ENCODE results near the gene ZNF385B.

ZNF385B gene

DNA sequence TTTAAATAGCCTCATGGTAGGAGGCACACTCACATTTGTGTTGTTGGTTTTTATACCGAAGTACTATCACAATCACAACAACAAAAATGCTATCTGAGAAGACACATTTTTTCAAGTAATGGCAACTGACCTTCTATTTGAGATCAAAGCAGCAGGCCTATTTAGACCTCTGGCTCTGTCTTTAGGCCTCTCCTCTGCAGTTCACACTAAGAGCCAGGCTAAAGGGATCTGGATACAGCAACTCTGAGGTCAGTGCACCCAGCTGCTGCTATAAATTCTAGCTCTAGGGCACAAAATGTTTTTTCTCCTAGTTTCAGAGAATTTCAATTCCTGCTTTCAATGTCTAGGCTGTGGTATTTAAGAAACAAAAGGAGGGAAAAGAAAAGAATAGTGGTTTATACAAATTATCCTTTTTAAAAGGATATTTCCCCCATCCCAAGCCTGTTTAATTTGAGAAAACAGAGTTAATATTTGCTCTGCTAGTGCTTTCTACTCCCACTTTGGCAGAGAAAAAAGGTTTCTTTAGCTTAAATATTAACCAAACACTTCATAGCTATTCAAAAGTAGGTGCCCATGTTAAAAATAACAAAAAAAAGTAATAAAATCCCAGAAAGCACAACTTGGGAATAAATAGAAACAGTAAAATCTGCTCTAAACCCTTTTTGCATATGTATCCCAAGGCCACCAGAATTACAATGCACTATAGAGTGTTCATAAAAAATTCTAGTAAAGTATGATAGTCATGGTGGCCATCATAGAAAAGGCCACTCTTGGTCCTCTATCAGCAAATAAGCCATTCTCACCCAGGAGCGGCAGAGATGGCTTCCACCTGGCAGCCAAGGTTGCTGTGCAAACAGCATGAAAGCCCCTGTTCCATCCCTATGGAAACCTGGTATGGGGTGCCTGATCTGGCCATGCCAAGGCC lies 303.1 kb downstream of the ZNF385B start:
- no peaks in the 10 kb centered on the region for H3K4me1 ChIP-seq (ENCODE audit: insufficient read depth, low read length, severe bottlenecking)
- no peak overlapping the region for H2AFZ ChIP-seq (ENCODE audit: low read length)
- H3K36me3 ChIP-seq (ENCODE audit: insufficient read depth, low read length) = no peaks in the 10 kb centered on the region

GRCh38 chr2:179556425-179556824 lies 305.0 kb downstream of the ZNF385B start:
- Histone ChIP-seq H3K4me3 (ENCODE audit: low read depth, low read length, poor library complexity, severe bottlenecking) (no peak overlapping the region), H3K36me3 (ENCODE audit: insufficient read depth, low read length) (no peaks in the 10 kb centered on the region), H3K79me2 (ENCODE audit: insufficient read depth, low read length) (no peaks in the 10 kb centered on the region), H3K9me3 (ENCODE audit: low read length) (no peaks in the 10 kb centered on the region), H3F3A (ENCODE audit: insufficient read depth, low read length) (no peaks in the 10 kb centered on the region), H4K20me1 (ENCODE audit: insufficient read depth, low read length) (no peaks in the 10 kb centered on the region), H3K4me2 (ENCODE audit: low read length) (no peak overlapping the region), H3K27ac (ENCODE audit: low read depth, low read length, poor library complexity, severe bottlenecking) (no peak overlapping the region), H3K27me3 (ENCODE audit: insufficient read depth, low read length) (no peaks in the 10 kb centered on the region), H3K9me2 (ENCODE audit: low read depth, low read length) (no peaks in the 10 kb centered on the region), H3K9ac (ENCODE audit: low read length) (no peak overlapping the region), H3K4me1 (ENCODE audit: insufficient read depth, low read length, severe bottlenecking) (no peaks in the 10 kb centered on the region), H2AFZ (ENCODE audit: low read length) (no peak overlapping the region)
- TF ChIP-seq, protein P1, sequence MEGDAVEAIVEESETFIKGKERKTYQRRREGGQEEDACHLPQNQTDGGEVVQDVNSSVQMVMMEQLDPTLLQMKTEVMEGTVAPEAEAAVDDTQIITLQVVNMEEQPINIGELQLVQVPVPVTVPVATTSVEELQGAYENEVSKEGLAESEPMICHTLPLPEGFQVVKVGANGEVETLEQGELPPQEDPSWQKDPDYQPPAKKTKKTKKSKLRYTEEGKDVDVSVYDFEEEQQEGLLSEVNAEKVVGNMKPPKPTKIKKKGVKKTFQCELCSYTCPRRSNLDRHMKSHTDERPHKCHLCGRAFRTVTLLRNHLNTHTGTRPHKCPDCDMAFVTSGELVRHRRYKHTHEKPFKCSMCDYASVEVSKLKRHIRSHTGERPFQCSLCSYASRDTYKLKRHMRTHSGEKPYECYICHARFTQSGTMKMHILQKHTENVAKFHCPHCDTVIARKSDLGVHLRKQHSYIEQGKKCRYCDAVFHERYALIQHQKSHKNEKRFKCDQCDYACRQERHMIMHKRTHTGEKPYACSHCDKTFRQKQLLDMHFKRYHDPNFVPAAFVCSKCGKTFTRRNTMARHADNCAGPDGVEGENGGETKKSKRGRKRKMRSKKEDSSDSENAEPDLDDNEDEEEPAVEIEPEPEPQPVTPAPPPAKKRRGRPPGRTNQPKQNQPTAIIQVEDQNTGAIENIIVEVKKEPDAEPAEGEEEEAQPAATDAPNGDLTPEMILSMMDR (IDR thresholded peaks at IDR 0.05; ENCODE audit: low read length) = no peak
- TF ChIP-seq EZH2 (IDR thresholded peaks at IDR 0.05; ENCODE audit: borderline replicate concordance, low read length) = no peak

More for the DNA sequence above, 303.1 kb downstream of the ZNF385B start:
- Histone ChIP-seq H3K9me2 (ENCODE audit: low read depth, low read length) (no peaks in the 10 kb centered on the region), H4K20me1 (ENCODE audit: insufficient read depth, low read length) (no peaks in the 10 kb centered on the region), H3K4me3 (ENCODE audit: low read depth, low read length, poor library complexity, severe bottlenecking) (no peak overlapping the region), H3F3A (ENCODE audit: insufficient read depth, low read length) (no peaks in the 10 kb centered on the region), H3K27me3 (ENCODE audit: insufficient read depth, low read length) (no peaks in the 10 kb centered on the region), H3K79me2 (ENCODE audit: insufficient read depth, low read length) (no peaks in the 10 kb centered on the region), H3K27ac (ENCODE audit: low read depth, low read length, poor library complexity, severe bottlenecking) (no peak overlapping the region), H3K9ac (ENCODE audit: low read length) (no peak overlapping the region), H3K9me3 (ENCODE audit: low read length) (no peaks in the 10 kb centered on the region), H3K4me2 (ENCODE audit: low read length) (no peak overlapping the region)
- TF ChIP-seq EZH2 (IDR thresholded peaks at IDR 0.05; ENCODE audit: borderline replicate concordance, low read length) = no peak
- TF ChIP-seq, protein P1 (IDR thresholded peaks at IDR 0.05; ENCODE audit: low read length) = no peak

DNA sequence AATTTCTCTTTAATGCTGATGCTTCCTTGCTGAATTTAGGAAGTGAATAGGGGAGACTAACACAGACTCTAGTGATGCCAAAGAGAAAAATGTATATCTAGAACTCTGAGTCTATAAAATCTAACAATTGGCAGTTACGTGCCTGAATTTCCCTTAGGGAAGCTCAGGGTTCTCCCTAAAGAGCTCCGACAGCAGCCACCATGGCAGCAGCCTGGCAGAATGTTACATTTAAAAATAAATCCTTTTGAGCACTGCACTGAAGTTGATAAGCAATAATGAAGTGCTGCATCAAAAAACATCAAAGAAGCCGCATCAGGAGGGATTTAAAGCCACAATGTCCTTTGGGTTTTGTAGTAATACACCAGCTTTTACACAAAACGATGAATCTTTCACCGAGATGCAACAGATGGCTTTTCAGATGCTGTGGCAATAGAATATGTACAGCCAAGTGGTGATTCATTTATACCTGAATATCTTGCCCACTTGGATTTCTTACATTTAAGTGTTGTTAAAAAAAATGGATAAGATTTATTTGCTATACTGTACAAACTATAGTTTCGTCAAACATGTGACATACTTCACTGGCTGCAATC lies 305.6 kb downstream of the ZNF385B start:
- H3K9ac ChIP-seq (ENCODE audit: low read length) = no peak overlapping the region
- H4K20me1 ChIP-seq (ENCODE audit: insufficient read depth, low read length) = no peaks in the 10 kb centered on the region
- no peaks in the 10 kb centered on the region for H3K79me2 ChIP-seq (ENCODE audit: insufficient read depth, low read length)
- no peak overlapping the region for H3K4me2 ChIP-seq (ENCODE audit: low read length)
- H3K27ac ChIP-seq (ENCODE audit: low read depth, low read length, poor library complexity, severe bottlenecking) = no peak overlapping the region
- H2AFZ ChIP-seq (ENCODE audit: low read length) = no peak overlapping the region
- H3K9me3 ChIP-seq (ENCODE audit: low read length) = no peaks in the 10 kb centered on the region
- no peaks in the 10 kb centered on the region for H3K4me1 ChIP-seq (ENCODE audit: insufficient read depth, low read length, severe bottlenecking)
- no peaks in the 10 kb centered on the region for H3K9me2 ChIP-seq (ENCODE audit: low read depth, low read length)
- no peaks in the 10 kb centered on the region for H3K27me3 ChIP-seq (ENCODE audit: insufficient read depth, low read length)
- TF ChIP-seq, protein P1 (IDR thresholded peaks at IDR 0.05; ENCODE audit: low read length) = no peak
- TF ChIP-seq EZH2 (IDR thresholded peaks at IDR 0.05; ENCODE audit: borderline replicate concordance, low read length) = no peak
- H3K36me3 ChIP-seq (ENCODE audit: insufficient read depth, low read length) = no peaks in the 10 kb centered on the region
- H3K4me3 ChIP-seq (ENCODE audit: low read depth, low read length, poor library complexity, severe bottlenecking) = no peak overlapping the region
- H3F3A ChIP-seq (ENCODE audit: insufficient read depth, low read length) = no peaks in the 10 kb centered on the region

Data from OCI-LY1 (cell line).